GM18907 (cell line): ENCODE results near the gene ACYP2.
A peak's percentile ranks its signal among the peaks of the same experiment; 100 is the strongest.

Experiments
- ATAC-seq: cut with Tn5 transposase; IDR thresholded peaks from one replicate; pipeline ENCODE4 v1.9.1; 2021; ENCODE audit warnings: mild to moderate bottlenecking, moderate library complexity; ENCODE audit not compliant: unreplicated experiment

ACYP2 gene

DNA sequence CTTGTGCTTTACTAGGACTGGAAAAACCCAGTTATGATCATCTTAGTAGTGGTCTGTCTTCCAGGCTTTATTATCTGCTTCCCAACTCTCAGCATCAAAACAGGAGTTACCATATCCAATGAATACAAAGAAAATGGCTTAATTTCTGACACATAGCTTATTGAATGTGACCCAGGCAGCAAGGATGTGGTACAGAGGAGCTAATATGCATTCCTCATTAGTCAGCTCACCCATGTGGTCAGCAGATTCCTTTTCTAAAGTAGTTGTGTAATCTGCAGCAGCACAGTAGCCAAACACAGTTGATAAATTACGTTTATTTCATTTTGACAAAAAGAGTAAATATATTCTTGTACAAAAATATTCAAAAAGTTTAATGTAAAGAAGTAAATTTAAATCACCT, 97.0 kb downstream of the ACYP2 start:
- ATAC-seq, result no peak

DNA sequence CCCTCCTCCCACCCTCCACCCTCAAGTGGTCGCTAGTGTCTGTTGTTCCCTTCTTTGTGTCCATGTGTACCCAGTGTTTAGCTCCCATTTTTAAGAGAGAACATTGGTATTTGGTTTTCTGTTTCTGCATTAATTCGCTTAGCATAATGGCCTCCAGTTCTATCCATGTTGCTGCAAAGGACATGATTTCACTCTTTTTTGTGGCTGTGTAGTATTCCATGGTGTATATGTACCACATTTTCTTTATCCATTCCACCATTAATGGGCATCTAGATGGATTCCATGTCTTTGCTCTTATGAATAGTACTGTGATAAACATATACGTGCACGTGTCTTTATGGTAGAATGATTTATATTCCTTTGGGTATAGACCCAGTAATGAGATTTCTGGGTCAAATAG, 97.7 kb downstream of the ACYP2 start:
- no peak for ATAC-seq

DNA sequence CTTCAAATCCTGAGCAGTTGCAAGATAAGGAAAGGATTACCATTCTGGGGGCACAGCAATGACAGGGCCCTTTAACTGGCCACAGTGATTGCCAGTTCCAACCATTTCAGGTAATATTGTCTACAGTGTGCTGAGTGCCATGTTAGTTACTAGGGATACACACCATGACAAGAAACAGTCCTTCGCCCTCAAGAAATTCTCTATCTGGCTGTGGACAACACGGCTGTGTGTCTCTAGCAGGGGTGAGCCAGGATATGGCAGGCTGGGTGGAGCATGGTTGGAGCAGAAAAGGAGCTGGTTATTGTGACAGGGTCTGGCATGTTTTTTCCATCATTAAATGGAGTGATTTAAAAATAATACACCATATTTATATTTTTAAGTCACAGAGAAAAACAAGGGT, 109.6 kb downstream of the ACYP2 start:
- ATAC-seq, result no peak

DNA sequence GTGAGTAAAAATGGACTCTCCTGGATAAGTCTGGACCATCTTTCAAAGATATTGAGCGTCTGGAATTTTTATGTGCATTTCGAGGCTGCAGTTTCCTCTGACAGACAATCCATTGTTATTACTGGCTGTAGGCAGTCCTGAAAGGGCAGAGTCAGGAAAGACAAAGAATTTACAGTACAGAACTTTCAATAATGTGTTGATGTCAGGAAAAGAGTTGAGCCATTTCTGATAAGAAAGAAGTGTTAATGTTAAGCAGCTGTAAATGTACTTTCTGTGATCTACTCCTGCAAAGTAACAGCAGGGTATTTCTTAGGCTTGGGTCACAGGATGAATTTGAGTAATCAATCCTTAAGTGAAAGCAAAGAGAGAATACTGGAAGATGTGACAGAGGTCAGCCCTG, 110.8 kb downstream of the ACYP2 start:
- no peak for ATAC-seq

GRCh38 chr2:54227798-54228197, 112.4 kb downstream of the ACYP2 start:
- ATAC-seq, result no peak

GRCh38 chr2:54228945-54229344, 113.5 kb downstream of the ACYP2 start:
- no peak for ATAC-seq

- no peak for ATAC-seq
These were observed 118.6 kb downstream of the ACYP2 start for GRCh38 chr2:54233832-54234649.

DNA sequence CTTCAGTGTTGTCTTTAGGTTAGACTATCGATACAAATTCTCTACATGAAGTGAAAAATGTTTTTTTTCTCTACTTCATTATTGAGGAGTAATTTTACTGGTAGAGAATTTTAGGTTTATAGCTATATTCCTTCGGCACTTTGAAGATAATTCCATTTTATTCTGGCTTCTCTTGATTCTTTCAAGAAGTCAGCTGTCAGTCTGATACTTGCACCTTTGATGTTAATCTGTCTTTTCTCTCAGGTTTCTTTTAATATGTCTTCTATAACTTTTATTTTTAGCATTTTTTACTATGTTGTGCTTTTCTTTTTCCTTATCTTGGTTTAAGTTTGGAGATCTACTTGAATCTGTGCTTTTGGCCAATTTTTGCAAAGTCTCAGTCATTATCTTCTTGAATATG, 122.0 kb downstream of the ACYP2 start:
- no peak for ATAC-seq

DNA sequence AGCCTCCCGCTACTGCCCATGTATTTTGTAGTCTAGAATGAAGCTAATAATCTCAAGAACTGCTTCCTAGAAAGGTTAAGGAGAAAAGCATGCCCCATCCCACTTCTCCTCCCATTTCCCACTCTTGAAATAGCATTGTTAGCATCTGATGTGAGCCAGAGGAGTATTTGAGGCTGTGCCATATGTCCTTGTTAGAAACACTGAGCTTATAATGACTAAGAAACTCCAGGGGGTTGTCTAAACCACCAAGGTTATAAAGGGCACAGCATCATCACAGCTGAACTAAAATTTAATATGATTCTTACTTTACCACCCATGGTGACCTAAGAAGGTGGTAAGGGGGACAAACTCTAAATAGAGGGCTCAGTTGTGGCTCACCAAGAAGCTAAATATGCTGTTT, 124.0 kb downstream of the ACYP2 start:
- ATAC-seq, result no peak

GRCh38 chr2:54240515-54241469, 125.4 kb downstream of the ACYP2 start:
- ATAC-seq, result no peak

GRCh38 chr2:54247115-54247514, 131.7 kb downstream of the ACYP2 start:
- ATAC-seq, result no peak

DNA sequence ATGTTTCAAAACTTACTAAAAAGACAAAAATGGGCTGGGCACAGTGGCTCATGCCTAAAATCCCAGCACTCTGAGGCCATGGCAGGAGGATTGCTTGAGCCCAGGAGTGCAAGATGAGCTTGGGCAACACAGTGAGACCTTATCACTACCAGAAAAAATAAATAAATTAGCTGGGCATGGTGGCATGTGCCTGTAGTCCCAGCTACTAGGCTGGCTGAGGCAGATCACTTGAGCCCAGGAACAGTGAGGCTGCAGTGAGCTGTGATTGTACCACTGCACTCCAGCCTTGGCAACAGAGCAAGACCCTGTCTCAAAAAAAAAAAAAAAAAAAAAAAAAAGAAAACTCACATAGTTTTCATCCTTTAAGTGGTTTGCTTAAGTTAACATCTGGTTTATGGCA, 134.2 kb downstream of the ACYP2 start:
- ATAC-seq, result no peak

DNA sequence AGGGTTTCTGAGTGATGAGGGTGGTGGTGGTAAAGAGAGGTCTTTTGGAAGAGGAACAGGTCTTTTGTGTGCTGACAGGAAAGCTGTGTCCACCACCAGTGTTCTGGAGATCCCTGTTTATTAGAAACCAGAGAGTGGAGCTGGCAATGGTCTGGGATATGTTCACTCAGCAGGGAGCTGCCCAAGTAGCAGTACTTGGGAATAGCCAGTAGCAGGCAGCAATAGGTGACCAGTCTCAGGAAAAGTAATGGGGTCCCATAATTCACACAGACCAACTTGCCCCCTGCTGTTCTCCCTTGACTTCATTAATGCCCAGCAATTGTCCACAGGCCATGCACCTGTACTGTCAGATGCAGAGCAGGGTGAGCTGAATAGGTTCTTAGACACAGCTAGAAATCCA, 138.8 kb downstream of the ACYP2 start:
- ATAC-seq, result no peak

DNA sequence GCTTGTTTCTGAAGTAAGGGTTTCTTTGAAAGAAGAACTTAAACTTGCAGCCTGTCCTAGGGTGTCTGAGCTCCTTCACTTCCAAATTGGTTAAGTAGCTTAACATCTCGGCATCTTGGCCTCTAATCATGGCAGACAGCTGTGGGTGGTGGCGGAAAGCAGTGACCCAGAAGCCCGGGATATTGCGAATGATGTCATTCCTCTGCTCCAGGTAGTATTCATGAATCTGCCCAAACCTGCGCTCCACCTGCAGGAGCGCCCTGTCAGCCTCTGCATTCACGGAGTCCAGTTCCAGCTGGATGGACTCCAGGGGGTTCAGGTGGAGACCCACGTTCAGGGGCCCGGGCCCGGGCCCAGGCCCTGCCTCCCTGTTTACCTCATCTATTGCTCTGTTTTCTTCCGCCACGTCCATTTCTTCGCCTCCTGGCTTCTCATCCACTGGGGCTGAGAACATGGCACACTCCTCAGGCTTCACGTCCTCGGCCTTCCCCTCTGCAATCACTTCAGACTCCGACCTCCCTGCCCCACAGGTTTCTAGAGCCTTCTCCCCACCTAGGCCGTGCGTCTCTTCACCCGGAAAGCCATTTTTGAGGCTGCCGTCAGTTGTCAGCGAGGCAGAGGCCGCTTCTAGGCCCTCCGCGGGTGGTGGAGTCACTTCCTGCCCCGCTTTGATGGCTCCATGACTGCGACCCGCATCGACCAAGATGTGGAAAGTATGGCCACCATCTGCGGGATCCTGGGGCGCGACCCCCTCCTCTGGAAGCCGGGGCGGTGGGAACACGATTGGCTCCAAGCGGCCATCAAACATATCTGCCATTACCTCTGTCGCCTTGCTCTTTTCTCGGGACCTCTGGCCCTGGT, 140.0 kb downstream of the ACYP2 start:
- ATAC-seq, result no peak

DNA sequence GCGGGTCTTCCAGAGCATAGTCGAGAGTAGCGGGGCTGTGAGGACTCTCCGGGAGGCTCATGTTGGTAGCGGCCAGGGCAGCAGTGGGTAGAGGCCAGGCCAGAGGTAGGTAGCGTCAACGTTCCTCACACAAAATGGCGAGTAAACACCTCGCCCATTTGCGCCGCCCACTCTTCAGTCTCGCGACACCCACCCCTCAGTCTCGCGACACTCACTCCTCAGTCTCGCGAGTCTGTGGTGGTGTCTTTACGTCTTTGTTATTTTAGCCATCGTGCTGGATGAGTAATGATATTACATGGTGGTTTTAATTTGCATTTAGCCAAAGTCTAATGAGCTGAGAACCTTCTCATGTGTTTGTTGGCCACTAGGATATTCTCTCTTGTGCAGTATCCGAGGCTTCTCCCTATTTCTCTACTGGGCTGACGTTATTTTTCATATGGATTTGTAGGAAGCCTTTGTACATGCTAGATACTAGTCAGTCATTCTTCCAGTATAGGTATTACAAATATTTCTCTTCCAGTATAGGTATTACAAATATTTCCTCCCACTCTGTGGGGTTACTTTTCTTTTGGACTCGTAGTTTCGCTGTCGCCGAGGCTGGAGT, 140.8 kb downstream of the ACYP2 start, which contains the start of gene TSPYL6:
TSS of gene TSPYL6 (minus strand) at position 139 of the 604 bp plus-strand sequence. CDS start at position 61, 78 bp downstream.
- no peak for ATAC-seq

DNA sequence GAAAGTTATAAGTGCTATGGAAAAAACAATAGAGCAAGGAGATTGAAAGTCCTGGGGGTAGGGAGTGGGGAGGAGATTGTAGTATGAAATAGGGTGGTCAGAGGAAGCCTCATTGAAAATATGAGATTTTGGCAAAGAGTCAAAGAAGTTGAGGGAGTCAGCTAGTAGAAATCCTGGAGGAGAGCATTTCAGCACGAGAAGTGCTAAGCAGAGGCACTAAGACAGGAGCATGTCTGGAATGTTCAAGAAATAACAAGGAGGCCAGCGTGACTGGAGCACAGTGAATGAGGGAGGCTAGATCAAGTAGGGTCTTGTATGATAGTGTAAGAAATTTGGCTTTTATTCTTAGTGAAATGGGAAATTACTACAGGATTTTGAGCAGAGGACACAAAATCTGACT, 142.8 kb downstream of the ACYP2 start:
- no peak for ATAC-seq

GRCh38 chr2:54259413-54260240, 144.2 kb downstream of the ACYP2 start:
- ATAC-seq, result peak; percentile 62

DNA sequence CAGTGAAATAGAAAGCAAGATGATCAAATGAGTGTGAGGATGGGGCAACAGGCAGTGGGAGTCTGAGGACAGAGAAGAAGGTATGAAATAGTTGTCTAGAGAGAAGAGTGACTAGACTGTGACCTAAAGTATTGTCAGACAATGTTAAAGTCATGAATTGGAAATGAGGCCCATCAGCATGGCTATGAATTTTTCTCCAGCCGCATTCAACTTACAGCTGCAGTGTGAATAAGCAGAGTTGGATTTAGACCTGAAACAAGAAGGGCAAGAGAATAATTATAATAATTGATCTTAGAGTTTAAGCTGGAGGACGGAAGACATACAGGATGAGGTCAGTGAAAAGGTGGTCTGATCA, 144.8 kb downstream of the ACYP2 start:
- ATAC-seq, result no peak

- no peak for ATAC-seq
These were observed 146.1 kb downstream of the ACYP2 start for GRCh38 chr2:54261537-54261936.
